22Rv1 (cell line): Measurements from ENCODE around the gene JMJD1C.
A peak's percentile ranks its signal among the peaks of the same experiment; 100 is the strongest.

ENCODE experiments used
- ZFX ChIP-seq: fragments of 450-650 bp; IDR thresholded peaks from 2 replicates; pipeline ENCODE4 v1.6.1; 2017; ENCODE audit warnings: antibody characterized with exemption, borderline replicate concordance
- TF ChIP-seq, protein P1 (sequence below): fragments of 450-650 bp; IDR thresholded peaks from 2 replicates; pipeline ENCODE4 v1.5.1; 2017; ENCODE audit warnings: mild to moderate bottlenecking

DNA sequence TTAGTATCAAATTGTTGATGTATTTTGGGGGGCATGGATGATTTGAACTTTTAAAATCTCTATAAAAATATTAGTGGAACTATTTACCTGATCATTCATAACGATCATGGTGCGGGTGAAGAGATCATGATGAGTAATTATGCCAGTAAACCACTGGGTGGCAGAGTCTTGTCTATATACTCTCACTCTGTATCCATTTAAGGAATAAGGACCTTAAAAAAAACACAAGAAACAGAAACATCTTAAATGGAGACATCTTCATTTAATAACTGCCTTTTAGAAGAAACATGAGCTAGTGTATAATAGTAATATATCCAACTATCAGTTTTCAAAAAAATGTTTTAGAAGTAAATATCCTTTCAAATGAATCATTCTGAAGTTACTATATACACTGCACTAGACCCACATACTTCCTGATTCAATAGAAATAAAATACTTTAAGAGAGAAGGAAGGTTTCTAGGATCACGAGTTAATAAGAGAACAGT lies 248.6 kb downstream of the JMJD1C start:
- TF ChIP-seq, protein P1, sequence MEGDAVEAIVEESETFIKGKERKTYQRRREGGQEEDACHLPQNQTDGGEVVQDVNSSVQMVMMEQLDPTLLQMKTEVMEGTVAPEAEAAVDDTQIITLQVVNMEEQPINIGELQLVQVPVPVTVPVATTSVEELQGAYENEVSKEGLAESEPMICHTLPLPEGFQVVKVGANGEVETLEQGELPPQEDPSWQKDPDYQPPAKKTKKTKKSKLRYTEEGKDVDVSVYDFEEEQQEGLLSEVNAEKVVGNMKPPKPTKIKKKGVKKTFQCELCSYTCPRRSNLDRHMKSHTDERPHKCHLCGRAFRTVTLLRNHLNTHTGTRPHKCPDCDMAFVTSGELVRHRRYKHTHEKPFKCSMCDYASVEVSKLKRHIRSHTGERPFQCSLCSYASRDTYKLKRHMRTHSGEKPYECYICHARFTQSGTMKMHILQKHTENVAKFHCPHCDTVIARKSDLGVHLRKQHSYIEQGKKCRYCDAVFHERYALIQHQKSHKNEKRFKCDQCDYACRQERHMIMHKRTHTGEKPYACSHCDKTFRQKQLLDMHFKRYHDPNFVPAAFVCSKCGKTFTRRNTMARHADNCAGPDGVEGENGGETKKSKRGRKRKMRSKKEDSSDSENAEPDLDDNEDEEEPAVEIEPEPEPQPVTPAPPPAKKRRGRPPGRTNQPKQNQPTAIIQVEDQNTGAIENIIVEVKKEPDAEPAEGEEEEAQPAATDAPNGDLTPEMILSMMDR: peak; percentile 84
- no peak for TF ChIP-seq ZFX
